ENCODE data around the gene DIAPH3. TPM values are rescaled to one million over a fixed set of nuclear protein-coding genes. Genes with fewer than 3 reads are reported as not detected.

Gene DIAPH3
- total RNA-seq, 1 experiment from 2014 or later = 27.6 TPM

DNA sequence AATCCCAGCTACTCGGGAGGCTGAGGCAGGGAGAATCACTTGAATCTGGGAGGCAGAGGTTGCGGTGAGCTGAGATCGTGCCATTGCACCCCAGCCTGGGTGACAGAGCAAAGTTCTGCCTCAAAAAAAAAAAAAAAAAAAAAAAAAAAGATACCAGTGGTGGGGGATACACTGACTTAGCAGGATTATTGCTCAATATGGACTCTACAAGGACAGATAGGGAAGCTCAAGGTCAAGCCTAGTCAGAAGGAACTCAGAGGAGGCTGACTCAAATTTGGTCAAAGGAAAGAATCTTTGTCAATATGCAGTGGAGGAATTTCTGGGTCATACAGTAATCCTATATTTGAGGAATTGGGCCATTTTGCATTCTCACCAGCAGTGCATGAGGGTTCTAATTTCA, 6.7 kb upstream of the DIAPH3 start (continued):
- TF ChIP-seq SMAD3 (CRISPR knock-in tag; IDR thresholded peaks at IDR 0.05; ENCODE audit: borderline replicate concordance) = no peak
- TF ChIP-seq, protein P1, sequence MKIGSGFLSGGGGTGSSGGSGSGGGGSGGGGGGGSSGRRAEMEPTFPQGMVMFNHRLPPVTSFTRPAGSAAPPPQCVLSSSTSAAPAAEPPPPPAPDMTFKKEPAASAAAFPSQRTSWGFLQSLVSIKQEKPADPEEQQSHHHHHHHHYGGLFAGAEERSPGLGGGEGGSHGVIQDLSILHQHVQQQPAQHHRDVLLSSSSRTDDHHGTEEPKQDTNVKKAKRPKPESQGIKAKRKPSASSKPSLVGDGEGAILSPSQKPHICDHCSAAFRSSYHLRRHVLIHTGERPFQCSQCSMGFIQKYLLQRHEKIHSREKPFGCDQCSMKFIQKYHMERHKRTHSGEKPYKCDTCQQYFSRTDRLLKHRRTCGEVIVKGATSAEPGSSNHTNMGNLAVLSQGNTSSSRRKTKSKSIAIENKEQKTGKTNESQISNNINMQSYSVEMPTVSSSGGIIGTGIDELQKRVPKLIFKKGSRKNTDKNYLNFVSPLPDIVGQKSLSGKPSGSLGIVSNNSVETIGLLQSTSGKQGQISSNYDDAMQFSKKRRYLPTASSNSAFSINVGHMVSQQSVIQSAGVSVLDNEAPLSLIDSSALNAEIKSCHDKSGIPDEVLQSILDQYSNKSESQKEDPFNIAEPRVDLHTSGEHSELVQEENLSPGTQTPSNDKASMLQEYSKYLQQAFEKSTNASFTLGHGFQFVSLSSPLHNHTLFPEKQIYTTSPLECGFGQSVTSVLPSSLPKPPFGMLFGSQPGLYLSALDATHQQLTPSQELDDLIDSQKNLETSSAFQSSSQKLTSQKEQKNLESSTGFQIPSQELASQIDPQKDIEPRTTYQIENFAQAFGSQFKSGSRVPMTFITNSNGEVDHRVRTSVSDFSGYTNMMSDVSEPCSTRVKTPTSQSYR (CRISPR knock-in tag; IDR thresholded peaks at IDR 0.05) = no peak

DNA sequence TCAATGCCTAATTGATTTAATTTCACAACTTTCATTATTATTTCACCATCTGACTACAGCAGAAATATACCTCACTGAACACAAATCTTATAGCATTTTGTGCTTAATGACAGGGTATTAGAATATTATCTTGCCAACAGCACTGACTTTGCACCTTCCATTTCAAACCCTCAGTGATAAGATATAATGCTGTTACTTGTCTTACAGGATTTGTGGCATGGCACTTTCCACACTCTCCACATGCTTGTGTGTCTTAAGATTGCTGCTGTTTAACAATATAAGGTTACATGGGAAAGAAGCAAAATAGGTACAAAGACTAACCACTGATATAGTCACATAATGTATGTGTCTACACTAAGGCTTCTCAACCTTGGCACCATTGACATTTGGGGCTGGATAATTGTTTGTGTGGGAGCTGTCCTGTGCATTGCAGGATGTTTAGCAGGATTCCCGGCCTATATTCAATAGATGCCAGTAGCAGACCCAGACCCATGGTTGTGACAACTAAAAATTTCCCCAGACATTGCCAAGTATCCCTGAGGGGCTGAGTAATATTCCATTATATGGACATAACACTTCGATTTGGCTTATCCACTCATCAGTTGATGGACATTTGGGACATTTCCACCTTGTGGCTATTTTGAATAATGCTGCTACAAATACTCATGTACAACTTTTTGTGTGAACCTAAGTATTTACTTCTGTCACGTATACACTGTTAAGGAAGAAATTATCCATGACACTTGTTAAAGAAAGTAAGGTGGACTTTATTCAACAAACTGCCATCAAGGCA, 5.7 kb upstream of the DIAPH3 start:
- ChIA-PET CTCF (no interaction called here), POLR2A (interaction anchor here (0.6 kb wide), 1 partner anchor 227 kb away, joined by 3 read pairs; no protein-coding TSS in a partner anchor)
- ATAC-seq = no peak
- no peak for DNase-seq (ENCODE audit: low spot score)
- no peak for TF ChIP-seq CREM (CRISPR knock-in tag; IDR thresholded peaks at IDR 0.05)
- no peak for TF ChIP-seq ZNF396 (CRISPR knock-in tag; IDR thresholded peaks at IDR 0.05; ENCODE audit: borderline replicate concordance)
- TF ChIP-seq, protein P2, sequence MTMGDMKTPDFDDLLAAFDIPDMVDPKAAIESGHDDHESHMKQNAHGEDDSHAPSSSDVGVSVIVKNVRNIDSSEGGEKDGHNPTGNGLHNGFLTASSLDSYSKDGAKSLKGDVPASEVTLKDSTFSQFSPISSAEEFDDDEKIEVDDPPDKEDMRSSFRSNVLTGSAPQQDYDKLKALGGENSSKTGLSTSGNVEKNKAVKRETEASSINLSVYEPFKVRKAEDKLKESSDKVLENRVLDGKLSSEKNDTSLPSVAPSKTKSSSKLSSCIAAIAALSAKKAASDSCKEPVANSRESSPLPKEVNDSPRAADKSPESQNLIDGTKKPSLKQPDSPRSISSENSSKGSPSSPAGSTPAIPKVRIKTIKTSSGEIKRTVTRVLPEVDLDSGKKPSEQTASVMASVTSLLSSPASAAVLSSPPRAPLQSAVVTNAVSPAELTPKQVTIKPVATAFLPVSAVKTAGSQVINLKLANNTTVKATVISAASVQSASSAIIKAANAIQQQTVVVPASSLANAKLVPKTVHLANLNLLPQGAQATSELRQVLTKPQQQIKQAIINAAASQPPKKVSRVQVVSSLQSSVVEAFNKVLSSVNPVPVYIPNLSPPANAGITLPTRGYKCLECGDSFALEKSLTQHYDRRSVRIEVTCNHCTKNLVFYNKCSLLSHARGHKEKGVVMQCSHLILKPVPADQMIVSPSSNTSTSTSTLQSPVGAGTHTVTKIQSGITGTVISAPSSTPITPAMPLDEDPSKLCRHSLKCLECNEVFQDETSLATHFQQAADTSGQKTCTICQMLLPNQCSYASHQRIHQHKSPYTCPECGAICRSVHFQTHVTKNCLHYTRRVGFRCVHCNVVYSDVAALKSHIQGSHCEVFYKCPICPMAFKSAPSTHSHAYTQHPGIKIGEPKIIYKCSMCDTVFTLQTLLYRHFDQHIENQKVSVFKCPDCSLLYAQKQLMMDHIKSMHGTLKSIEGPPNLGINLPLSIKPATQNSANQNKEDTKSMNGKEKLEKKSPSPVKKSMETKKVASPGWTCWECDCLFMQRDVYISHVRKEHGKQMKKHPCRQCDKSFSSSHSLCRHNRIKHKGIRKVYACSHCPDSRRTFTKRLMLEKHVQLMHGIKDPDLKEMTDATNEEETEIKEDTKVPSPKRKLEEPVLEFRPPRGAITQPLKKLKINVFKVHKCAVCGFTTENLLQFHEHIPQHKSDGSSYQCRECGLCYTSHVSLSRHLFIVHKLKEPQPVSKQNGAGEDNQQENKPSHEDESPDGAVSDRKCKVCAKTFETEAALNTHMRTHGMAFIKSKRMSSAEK (CRISPR knock-in tag; IDR thresholded peaks at IDR 0.05; ENCODE audit: borderline replicate concordance) = no peak
- TF ChIP-seq, protein P3, sequence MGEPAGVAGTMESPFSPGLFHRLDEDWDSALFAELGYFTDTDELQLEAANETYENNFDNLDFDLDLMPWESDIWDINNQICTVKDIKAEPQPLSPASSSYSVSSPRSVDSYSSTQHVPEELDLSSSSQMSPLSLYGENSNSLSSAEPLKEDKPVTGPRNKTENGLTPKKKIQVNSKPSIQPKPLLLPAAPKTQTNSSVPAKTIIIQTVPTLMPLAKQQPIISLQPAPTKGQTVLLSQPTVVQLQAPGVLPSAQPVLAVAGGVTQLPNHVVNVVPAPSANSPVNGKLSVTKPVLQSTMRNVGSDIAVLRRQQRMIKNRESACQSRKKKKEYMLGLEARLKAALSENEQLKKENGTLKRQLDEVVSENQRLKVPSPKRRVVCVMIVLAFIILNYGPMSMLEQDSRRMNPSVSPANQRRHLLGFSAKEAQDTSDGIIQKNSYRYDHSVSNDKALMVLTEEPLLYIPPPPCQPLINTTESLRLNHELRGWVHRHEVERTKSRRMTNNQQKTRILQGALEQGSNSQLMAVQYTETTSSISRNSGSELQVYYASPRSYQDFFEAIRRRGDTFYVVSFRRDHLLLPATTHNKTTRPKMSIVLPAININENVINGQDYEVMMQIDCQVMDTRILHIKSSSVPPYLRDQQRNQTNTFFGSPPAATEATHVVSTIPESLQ (CRISPR knock-in tag; IDR thresholded peaks at IDR 0.05) = no peak
- no peak for TF ChIP-seq PRRX2 (CRISPR knock-in tag; IDR thresholded peaks at IDR 0.05)
- TF ChIP-seq, protein P4, sequence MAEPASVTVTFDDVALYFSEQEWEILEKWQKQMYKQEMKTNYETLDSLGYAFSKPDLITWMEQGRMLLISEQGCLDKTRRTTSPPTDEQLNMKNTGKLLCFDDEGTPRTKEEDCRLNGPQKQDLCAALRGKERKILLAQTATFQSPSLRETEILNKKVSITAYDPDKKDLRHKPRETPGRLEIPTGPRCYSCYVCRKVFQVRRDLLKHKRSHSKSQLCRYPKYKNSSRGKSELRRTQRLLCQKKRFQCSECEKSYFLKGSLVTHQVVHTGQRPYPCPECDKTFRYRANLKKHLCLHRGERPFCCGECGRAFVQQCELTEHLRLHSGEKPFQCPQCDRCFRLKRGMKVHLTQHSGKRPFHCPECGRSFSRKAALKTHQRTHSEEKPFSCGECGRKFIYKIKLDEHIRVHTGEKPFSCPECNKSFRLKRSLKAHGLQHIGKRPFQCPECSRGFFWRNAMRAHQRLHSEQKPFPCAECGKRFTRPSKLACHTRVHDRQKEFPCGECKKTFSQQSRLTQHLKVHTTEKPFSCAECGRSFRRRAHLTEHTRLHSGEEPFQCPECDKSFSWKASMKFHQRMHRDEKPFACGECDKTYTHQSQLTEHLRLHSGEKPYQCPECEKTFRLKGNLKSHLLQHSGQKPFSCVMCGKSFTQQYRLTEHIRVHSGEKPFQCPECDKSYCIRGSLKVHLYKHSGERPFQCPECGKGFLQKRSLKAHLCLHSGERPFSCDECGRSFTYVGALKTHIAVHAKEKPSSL (CRISPR knock-in tag; conservative IDR thresholded peaks at IDR 0.05) = no peak
- TF ChIP-seq ETV6 (CRISPR knock-in tag; IDR thresholded peaks at IDR 0.05) = no peak
- TF ChIP-seq, protein P5, sequence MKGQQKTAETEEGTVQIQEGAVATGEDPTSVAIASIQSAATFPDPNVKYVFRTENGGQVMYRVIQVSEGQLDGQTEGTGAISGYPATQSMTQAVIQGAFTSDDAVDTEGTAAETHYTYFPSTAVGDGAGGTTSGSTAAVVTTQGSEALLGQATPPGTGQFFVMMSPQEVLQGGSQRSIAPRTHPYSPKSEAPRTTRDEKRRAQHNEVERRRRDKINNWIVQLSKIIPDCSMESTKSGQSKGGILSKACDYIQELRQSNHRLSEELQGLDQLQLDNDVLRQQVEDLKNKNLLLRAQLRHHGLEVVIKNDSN (CRISPR knock-in tag; IDR thresholded peaks at IDR 0.05) = no peak
- TF ChIP-seq, protein P6, sequence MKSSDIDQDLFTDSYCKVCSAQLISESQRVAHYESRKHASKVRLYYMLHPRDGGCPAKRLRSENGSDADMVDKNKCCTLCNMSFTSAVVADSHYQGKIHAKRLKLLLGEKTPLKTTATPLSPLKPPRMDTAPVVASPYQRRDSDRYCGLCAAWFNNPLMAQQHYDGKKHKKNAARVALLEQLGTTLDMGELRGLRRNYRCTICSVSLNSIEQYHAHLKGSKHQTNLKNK (CRISPR knock-in tag; IDR thresholded peaks at IDR 0.05) = no peak
- TF ChIP-seq TCF7 (CRISPR knock-in tag; IDR thresholded peaks at IDR 0.05; ENCODE audit: low read depth) = no peak
- no peak for TF ChIP-seq ZNF219 (CRISPR knock-in tag; IDR thresholded peaks at IDR 0.05; ENCODE audit: borderline replicate concordance)
- TF ChIP-seq OVOL2 (CRISPR knock-in tag; IDR thresholded peaks at IDR 0.05; ENCODE audit: borderline replicate concordance) = no peak
- H3K9me3 Mint-ChIP-seq = no peaks in the 10 kb centered on the region
- H3K4me1 Mint-ChIP-seq = peaks cover 17% of the 10 kb centered on the region
- peak overlapping the region; percentile 24; the same call in 1 of the 2 replicates for H3K27ac Mint-ChIP-seq
- H3K36me3 Mint-ChIP-seq = 0 out of 2 replicates have a peak, but pooled peaks cover 3% of the 10 kb centered on the region
- no peak overlapping the region for H3K4me3 Mint-ChIP-seq
- no peaks in the 10 kb centered on the region for H3K27me3 Mint-ChIP-seq (ENCODE audit: low read depth)

Measured in WTC11 (cell line).